HepG2 (cell line): Measurements from ENCODE around the gene ZNF189. TPM values are rescaled to one million over a fixed set of nuclear protein-coding genes. Genes with fewer than 3 reads are reported as not detected.

Experiments used
- ATF5 ChIP-seq: sonication (generic); formaldehyde crosslinking; IDR thresholded peaks from 2 replicates; pipeline ENCODE4 v1.4.0; 2020; ENCODE audit warnings: mild to moderate bottlenecking, low read depth, missing genetic modification reagents
- ATF7-NPFF ChIP-seq: sonication (generic); formaldehyde crosslinking; IDR thresholded peaks from 2 replicates; pipeline ENCODE4 v1.8.1; 2023; ENCODE audit warnings: mild to moderate bottlenecking, low read depth, missing genetic modification reagents, moderate library complexity
- EED ChIP-seq: sonication (generic); formaldehyde crosslinking; IDR thresholded peaks from 2 replicates; pipeline ENCODE4 v1.5.0; 2020; ENCODE audit warnings: mild to moderate bottlenecking, missing genetic modification reagents
- ELK4 ChIP-seq: sonication (generic); formaldehyde crosslinking; IDR thresholded peaks from 2 replicates; pipeline ENCODE4 v1.9.0; 2021; ENCODE audit warnings: missing genetic modification reagents, borderline replicate concordance
- HNF4G ChIP-seq, 2 experiments: sonication (generic) in 1 of 2; formaldehyde crosslinking in 1 of 2; IDR thresholded peaks; 2 replicates each; pipeline versions ENCODE4 v1.4.0 to v1.6.1; 2011 to 2020; ENCODE audit warnings: borderline replicate concordance in 2 of 2, low read depth in 2 of 2, mild to moderate bottlenecking in 2 of 2, low read length in 1 of 2, missing genetic modification reagents in 1 of 2, moderate library complexity in 1 of 2
- IRF2 ChIP-seq: IDR thresholded peaks from 2 replicates; pipeline ENCODE4 v1.6.1; 2018; ENCODE audit warnings: missing genetic modification reagents, missing compliant biosample characterization
- KAT7 ChIP-seq: IDR thresholded peaks from 2 replicates; pipeline ENCODE4 v1.6.1; 2018; ENCODE audit warnings: borderline replicate concordance, missing compliant biosample characterization
- MBD4 ChIP-seq: IDR thresholded peaks from 2 replicates; pipeline ENCODE4 v1.6.1; 2012; ENCODE audit warnings: low read length, inconsistent platforms, borderline replicate concordance
- NR2F1 ChIP-seq, 2 experiments: fragments of 450-650 bp in 1 of 2; formaldehyde crosslinking in 1 of 2; IDR thresholded peaks; 2 replicates each; pipeline versions ENCODE4 v1.5.0 to v1.6.1; 2016 to 2020; ENCODE audit warnings: mild to moderate bottlenecking in 1 of 2, missing compliant biosample characterization in 1 of 2, missing genetic modification reagents in 1 of 2, moderate library complexity in 1 of 2
- POGZ ChIP-seq: sonication (generic); formaldehyde crosslinking; IDR thresholded peaks from 2 replicates; pipeline ENCODE4 v1.4.0; 2020; ENCODE audit warnings: mild to moderate bottlenecking, missing genetic modification reagents
- REL ChIP-seq: sonication (generic); formaldehyde crosslinking; conservative IDR thresholded peaks from 2 replicates; pipeline ENCODE4 v1.8.0; 2022; ENCODE audit warnings: mild to moderate bottlenecking, missing genetic modification reagents, moderate library complexity
- SCMH1 ChIP-seq: sonication (generic); formaldehyde crosslinking; IDR thresholded peaks from 2 replicates; pipeline ENCODE4 v1.9.0; 2021; ENCODE audit warnings: missing genetic modification reagents, mild to moderate bottlenecking, borderline replicate concordance
- SOX5 ChIP-seq: IDR thresholded peaks from 2 replicates; pipeline ENCODE4 v1.6.1; 2016; ENCODE audit warnings: borderline replicate concordance
- TERF1 ChIP-seq: sonication (generic); formaldehyde crosslinking; IDR thresholded peaks from 2 replicates; pipeline ENCODE4 v1.8.0; 2022; ENCODE audit warnings: mild to moderate bottlenecking, missing genetic modification reagents, moderate library complexity
- ZBTB14 ChIP-seq: sonication (generic); formaldehyde crosslinking; IDR thresholded peaks from 2 replicates; pipeline ENCODE4 v1.4.0; 2020; ENCODE audit warnings: missing genetic modification reagents
- ZBTB26 ChIP-seq: IDR thresholded peaks from 2 replicates; pipeline ENCODE4 v1.6.1; 2016; ENCODE audit warnings: missing compliant biosample characterization, missing genetic modification reagents, borderline replicate concordance
- ZNF10 ChIP-seq: sonication (generic); formaldehyde crosslinking; IDR thresholded peaks from 2 replicates; pipeline ENCODE4 v1.4.0; 2020; ENCODE audit warnings: mild to moderate bottlenecking, low read depth, missing genetic modification reagents, borderline replicate concordance
- ZNF12 ChIP-seq: sonication (generic); formaldehyde crosslinking; IDR thresholded peaks from 2 replicates; pipeline ENCODE4 v1.5.0; 2020; ENCODE audit warnings: missing genetic modification reagents
- ZNF281 ChIP-seq: sonication (generic); formaldehyde crosslinking; IDR thresholded peaks from 2 replicates; pipeline ENCODE4 v1.4.0; 2020; ENCODE audit warnings: missing genetic modification reagents, borderline replicate concordance
- ZNF468 ChIP-seq: sonication (generic); formaldehyde crosslinking; IDR thresholded peaks from 2 replicates; pipeline ENCODE4 v1.8.0; 2022; ENCODE audit warnings: mild to moderate bottlenecking, moderate library complexity, missing genetic modification reagents
- ZNF839 ChIP-seq: sonication (generic); formaldehyde crosslinking; IDR thresholded peaks from 2 replicates; pipeline ENCODE4 v1.4.0; 2020; ENCODE audit warnings: missing genetic modification reagents, mild to moderate bottlenecking, borderline replicate concordance
- polyA plus RNA-seq, 8 experiments: library from polyadenylated mRNA; depleted of rRNA in 3 of 8; stranded (reverse) in 7 of 8; unstranded in 1 of 8; fragments of >200 nt; fragmentation: Illumina TruSeq in 4 of 8; extraction: Trizol in 4 of 8; gene quantifications; 2 replicates each; pipeline versions ENCODE4 v1.2.1 to v1.2.3, GENCODE V29; 2011 to 2016; ENCODE audit warnings: low read depth in 4 of 8, missing spikeins in 1 of 8, mixed read lengths in 1 of 8; ENCODE audit not compliant: insufficient read depth in 1 of 8
- total RNA-seq, 5 experiments: library from RNA; depleted of rRNA; stranded (reverse); fragments of >200 nt; fragmentation: Illumina TruSeq; extraction: Trizol; gene quantifications; 2 replicates each; pipeline ENCODE4 v1.2.3, GENCODE V29; 2016; ENCODE audit warnings: low read depth in 1 of 5

The ZNF189 gene
- total and polyA plus RNA-seq, 2 of the 13 experiments (the other 11 are each of a cell fraction or from before 2014, with no cell fraction given) = 8.4 to 50.0 TPM

- TF ChIP-seq ZNF12 (CRISPR knock-in tag) = no peak
- no peak for TF ChIP-seq KAT7 (CRISPR knock-in tag)
- TF ChIP-seq ZBTB14 = no peak
- TF ChIP-seq MBD4 = no peak
- TF ChIP-seq ZNF839 (CRISPR knock-in tag) = no peak
- TF ChIP-seq NR2F1 (CRISPR knock-in tag; IDR thresholded peaks at IDR 0.05) = 0 out of 4 replicates have a peak, but pooled peaks of 1 of the 2 experiments have one; percentile 9
- no peak for TF ChIP-seq HNF4G (IDR thresholded peaks at IDR 0.05; ENCODE audit: borderline replicate concordance, low read depth, low read length)
- TF ChIP-seq HNF4G (CRISPR knock-in tag; IDR thresholded peaks at IDR 0.05; ENCODE audit: borderline replicate concordance, low read depth) = no peak
- TF ChIP-seq ZBTB26 = peak; percentile 83
- TF ChIP-seq IRF2 = no peak
- no peak for TF ChIP-seq ZNF10 (CRISPR knock-in tag)
- TF ChIP-seq POGZ (CRISPR knock-in tag) = no peak
- no peak for TF ChIP-seq TERF1 (CRISPR knock-in tag)
- TF ChIP-seq ZNF468 (CRISPR knock-in tag) = no peak
- no peak for TF ChIP-seq EED (CRISPR knock-in tag)
- no peak for TF ChIP-seq ELK4 (CRISPR knock-in tag)
- TF ChIP-seq SCMH1 (CRISPR knock-in tag) = no peak
- TF ChIP-seq SOX5 (CRISPR knock-in tag) = peak; percentile 90; the same call in 1 of the 2 replicates
- TF ChIP-seq ZNF281 (CRISPR knock-in tag) = no peak
- TF ChIP-seq REL (CRISPR knock-in tag) = no peak
- no peak for TF ChIP-seq ATF7-NPFF (CRISPR knock-in tag)
- TF ChIP-seq ATF5 (CRISPR knock-in tag) = no peak
These were observed 45.0 kb upstream of the ZNF189 start (continued) for GRCh38 chr9:101353683-101354082.
